H1 (cell line): ENCODE measurements around the gene VPS9D1. TPM values are rescaled to one million over a fixed set of nuclear protein-coding genes. Genes with fewer than 3 reads are reported as not detected.

ENCODE experiments used
- CTCF ChIA-PET: fragments of 300-600 bp; sonication (Branson Sonifier 250); formaldehyde crosslinking; loops from one replicate; lab custom pipeline; 2021; ENCODE audit not compliant: partially characterized antibody; lab: Charles Lee
- POLR2A ChIA-PET: fragments of 300-600 bp; sonication (Branson Sonifier 250); formaldehyde crosslinking; loops from one replicate; lab custom pipeline; 2021; ENCODE audit warnings: inconsistent platforms; ENCODE audit not compliant: partially characterized antibody; lab: Charles Lee
- DNase-seq, 2 experiments: peaks; one replicate each; pipeline versions ENCODE4 v3.0.0 to v3.0.0-alpha.2; 2010 to 2022; ENCODE audit warnings: low spot score in 2 of 2, low read depth in 1 of 2, mixed read lengths in 1 of 2
- FAIRE-seq: peaks from 2 replicates; lab custom pipeline; 2011; peaks lifted over from hg19 to GRCh38; lab: Jason Lieb, UNC
- H2AFZ ChIP-seq: 2 replicates; pipeline ENCODE4 v1.8.1; 2012; ENCODE audit warnings: low read length, inconsistent platforms
- H2AK5ac ChIP-seq: 2 replicates; pipeline ENCODE4 v1.6.1; 2013; ENCODE audit warnings: low read depth, low read length
- H2BK120ac ChIP-seq: replicated peaks from 2 replicates; pipeline ENCODE3; 2013; ENCODE audit warnings: low read depth, low read length, inconsistent platforms
- H2BK12ac ChIP-seq: 2 replicates; pipeline ENCODE4 v1.6.1; 2013; ENCODE audit warnings: low read depth, low read length
- H2BK15ac ChIP-seq: 2 replicates; pipeline ENCODE4 v1.6.1; 2013; ENCODE audit warnings: low read length
- H2BK20ac ChIP-seq: 2 replicates; pipeline ENCODE4 v1.6.1; 2013; ENCODE audit warnings: low read length
- H2BK5ac ChIP-seq: 2 replicates; pipeline ENCODE4 v1.6.1; 2013; ENCODE audit warnings: low read depth, low read length
- H3K14ac ChIP-seq: 2 replicates; pipeline ENCODE4 v1.6.1; 2013; ENCODE audit warnings: inconsistent platforms; ENCODE audit not compliant: insufficient read length
- H3K18ac ChIP-seq: 2 replicates; pipeline ENCODE4 v1.6.1; 2013; ENCODE audit warnings: low read length; ENCODE audit errors: extremely low read depth
- H3K23ac ChIP-seq: 2 replicates; pipeline ENCODE4 v1.6.1; 2013; ENCODE audit warnings: inconsistent platforms; ENCODE audit not compliant: insufficient read length
- H3K23me2 ChIP-seq: 2 replicates; pipeline ENCODE4 v1.6.1; 2013; ENCODE audit warnings: low read depth, low read length
- H3K27ac ChIP-seq: 2 replicates; pipeline ENCODE4 v1.6.1; 2011; ENCODE audit warnings: low read depth, low read length, inconsistent platforms
- H3K27me3 ChIP-seq, 4 experiments: replicated peaks in 1 of 4; 1 replicate in 1 of 4; 2 replicates in 3 of 4; pipeline versions ENCODE4 v1.6.1 to v1.8.1; 2011 to 2013; ENCODE audit warnings: low read length in 3 of 4, mild to moderate bottlenecking in 3 of 4, inconsistent platforms in 2 of 4, mixed read lengths in 2 of 4, moderate library complexity in 1 of 4; ENCODE audit not compliant: control insufficient read depth in 3 of 4, insufficient read depth in 3 of 4; ENCODE audit errors: extremely low read depth in 1 of 4
- H3K36me3 ChIP-seq, 4 experiments: 2 replicates each; pipeline versions ENCODE4 v1.6.1 to v1.8.1; 2011 to 2013; ENCODE audit warnings: mild to moderate bottlenecking in 4 of 4, low read length in 3 of 4, moderate library complexity in 2 of 4, control low read depth in 1 of 4, inconsistent platforms in 1 of 4; ENCODE audit not compliant: insufficient read depth in 4 of 4, control insufficient read depth in 2 of 4
- H3K4ac ChIP-seq: replicated peaks from 2 replicates; pipeline ENCODE3; 2013; ENCODE audit warnings: low read length, low read depth, mixed read lengths, inconsistent platforms; ENCODE audit not compliant: insufficient read length
- H3K4me1 ChIP-seq, 4 experiments: replicated peaks in 1 of 4; 1 replicate in 1 of 4; 2 replicates in 3 of 4; pipeline versions ENCODE4 v1.6.1 to v1.8.1; 2011 to 2013; ENCODE audit warnings: low read length in 3 of 4, inconsistent platforms in 2 of 4, mixed read lengths in 1 of 4; ENCODE audit not compliant: insufficient read depth in 4 of 4, control insufficient read depth in 3 of 4
- H3K4me2 ChIP-seq, 2 experiments: 2 replicates each; pipeline versions ENCODE4 v1.6.1 to v1.8.1; 2011 to 2013; ENCODE audit warnings: low read depth in 2 of 2, low read length in 2 of 2, control low read depth in 1 of 2, inconsistent platforms in 1 of 2, mild to moderate bottlenecking in 1 of 2; ENCODE audit not compliant: insufficient read depth in 1 of 2
- H3K4me3 ChIP-seq, 4 experiments: fragments of 200-600, 300-600 bp in 1 of 4; sonication (generic), shearing (Covaris generic), sonication (Bioruptor Twin) in 1 of 4; 2 replicates each; pipeline versions ENCODE4 v1.5.1 to v1.8.1; 2011 to 2016; ENCODE audit warnings: low read length in 4 of 4, low read depth in 3 of 4, control low read depth in 2 of 4, inconsistent platforms in 2 of 4, mild to moderate bottlenecking in 2 of 4, mixed read lengths in 1 of 4, moderate library complexity in 1 of 4; ENCODE audit not compliant: insufficient read depth in 2 of 4; ENCODE audit errors: extremely low read depth in 1 of 4
- H3K56ac ChIP-seq: replicated peaks from 2 replicates; pipeline ENCODE3; 2013; ENCODE audit warnings: low read depth, mild to moderate bottlenecking, mixed read lengths, low read length, inconsistent platforms; ENCODE audit not compliant: insufficient read length
- H3K79me1 ChIP-seq: 2 replicates; pipeline ENCODE4 v1.6.1; 2013; ENCODE audit warnings: low read depth, low read length, control low read depth
- H3K79me2 ChIP-seq, 2 experiments: 2 replicates each; pipeline versions ENCODE4 v1.6.1 to v1.8.1; 2012 to 2013; ENCODE audit warnings: low read length in 2 of 2, mild to moderate bottlenecking in 2 of 2, inconsistent platforms in 1 of 2; ENCODE audit not compliant: insufficient read depth in 2 of 2, control insufficient read depth in 1 of 2
- H3K9ac ChIP-seq, 4 experiments: replicated peaks in 1 of 4; 1 replicate in 1 of 4; 2 replicates in 3 of 4; pipeline versions ENCODE4 v1.6.1 to v1.8.1; 2011 to 2013; ENCODE audit warnings: low read depth in 3 of 4, low read length in 3 of 4, control low read depth in 2 of 4, mild to moderate bottlenecking in 2 of 4, moderate library complexity in 2 of 4, inconsistent platforms in 1 of 4; ENCODE audit errors: extremely low read depth in 1 of 4
- H3K9me3 ChIP-seq, 2 experiments: 2 replicates each; pipeline versions ENCODE4 v1.6.1 to v1.8.1; 2012 to 2013; ENCODE audit warnings: mild to moderate bottlenecking in 2 of 2, moderate library complexity in 2 of 2, control low read depth in 1 of 2, inconsistent platforms in 1 of 2, low read depth in 1 of 2, low read length in 1 of 2, mixed read lengths in 1 of 2; ENCODE audit not compliant: insufficient read depth in 2 of 2
- H4K20me1 ChIP-seq, 2 experiments: replicated peaks in 1 of 2; 2 replicates each; pipeline versions ENCODE3 to v1.8.1; 2011 to 2013; ENCODE audit warnings: inconsistent platforms in 2 of 2, low read length in 2 of 2, mild to moderate bottlenecking in 1 of 2; ENCODE audit not compliant: insufficient read depth in 2 of 2, control insufficient read depth in 1 of 2
- H4K5ac ChIP-seq: 2 replicates; pipeline ENCODE4 v1.6.1; 2013; ENCODE audit warnings: low read length, low read depth, mixed read lengths, inconsistent platforms; ENCODE audit not compliant: insufficient read length
- H4K8ac ChIP-seq: 2 replicates; pipeline ENCODE4 v1.8.0; 2013; ENCODE audit warnings: mild to moderate bottlenecking, moderate library complexity, low read length, inconsistent platforms; ENCODE audit not compliant: insufficient read depth; ENCODE audit errors: extremely low read depth
- H4K91ac ChIP-seq: replicated peaks from 2 replicates; pipeline ENCODE3; 2013; ENCODE audit warnings: low read length, mixed read lengths, inconsistent platforms; ENCODE audit not compliant: insufficient read length
- POLR2AphosphoS5 ChIP-seq: IDR thresholded peaks from 2 replicates; pipeline ENCODE4 v1.6.1; 2011; ENCODE audit warnings: low read depth, low read length
- YY1 ChIP-seq: IDR thresholded peaks from 2 replicates; pipeline ENCODE4 v1.6.1; 2011; ENCODE audit warnings: low read depth, mild to moderate bottlenecking, low read length
- WGBS, 2 experiments: shearing (Covaris generic) in 1 of 2; methylation state at CpG; one replicate each; pipeline versions ENCODE4 v1.1.6 to v1.1.7; 2013 to 2015; ENCODE audit warnings: low lambda C conversion rate in 2 of 2, mixed read lengths in 2 of 2, inconsistent platforms in 1 of 2, low coverage in 1 of 2, missing lambda C conversion rate in 1 of 2; ENCODE audit not compliant: insufficient replicate concordance in 2 of 2, insufficient coverage in 1 of 2, insufficient read length in 1 of 2; ENCODE audit errors: extremely low coverage in 1 of 2, missing lambda C conversion rate in 1 of 2; 5-methylcytosine and 5-hydroxymethylcytosine counted together
- polyA plus RNA-seq, 7 experiments: library from polyadenylated mRNA; depleted of rRNA in 3 of 7; stranded (reverse) in 5 of 7; unstranded in 2 of 7; fragments of >200 nt in 5 of 7; fragments of 200-250 nt in 2 of 7; gene quantifications; 1 replicate in 5 of 7; 2 replicates in 1 of 7; 4 replicates in 1 of 7; pipeline versions ENCODE4 v1.2.1 to v1.2.3, GENCODE V29; 2011 to 2013; ENCODE audit warnings: missing spikeins in 2 of 7, mixed read lengths in 2 of 7
- total RNA-seq: library from RNA; stranded (reverse); fragmentation: NEBNext Ultra II Directional; extraction: Animal tissue kit (Norgen Biotek cat#: 25700); gene quantifications from 2 replicates; pipeline ENCODE4 v1.2.1, GENCODE V29; 2021

VPS9D1 gene
- total and polyA plus RNA-seq, 2 of the 8 experiments (the other 6 are each of a cell fraction or from before 2014, with no cell fraction given), result 2.9 to 5.4 TPM

GRCh38 chr16:89696670-89697128, 24.0 kb downstream of the VPS9D1 start:
- Histone ChIP-seq H3K27ac (no peak overlapping the region), H4K8ac (no peak overlapping the region), H3K23ac (no peak overlapping the region), H3K4ac (no peak overlapping the region), H2BK12ac (no peak overlapping the region), H3K23me2 (peaks cover 12% of the 10 kb centered on the region; the same call in 1 of the 2 replicates), H3K4me1 (peaks cover 0 to 11% (median 5%) of the 10 kb centered on the region in 4 experiments; a peak in 5 of 7 replicates), H3K14ac (no peak overlapping the region), H3K79me2 (no peaks in the 10 kb centered on the region), H4K91ac (no peak overlapping the region), H3K9ac (no peak overlapping the region), H3K79me1 (no peaks in the 10 kb centered on the region), H3K4me2 (no peak overlapping the region), H2AFZ (no peak overlapping the region), H3K27me3 (no peaks in the 10 kb centered on the region), H2BK20ac (no peak overlapping the region), H3K56ac (no peak overlapping the region), H2AK5ac (no peak overlapping the region), H3K4me3 (no peak overlapping the region), H4K20me1 (peaks cover 0 to 22% of the 10 kb centered on the region in 2 experiments), H3K36me3 (peaks cover 3 to 35% (median 11%) of the 10 kb centered on the region in 4 experiments; a peak in 7 of 8 replicates), H4K5ac (no peak overlapping the region), H3K9me3 (no peaks in the 10 kb centered on the region), H3K18ac (no peak overlapping the region), H2BK5ac (no peak overlapping the region), H2BK15ac (no peak overlapping the region), H2BK120ac (no peak overlapping the region)
- POLR2A ChIA-PET, result interaction anchor here (0.6 to 6.6 kb wide), 8 partner anchors 8 to 220 kb away, joined by 3 to 59 read pairs (median 6); partner anchors contain the start of genes CDK10, CPNE7 and VPS9D1
- DNase-seq (no peak), FAIRE-seq (no peak)
- WGBS, 2 experiments, result 90% methylated on average over 17 of the region's 18 CpGs; no CpG with 5 or more reads in 1 of the 2 experiments
- TF ChIP-seq POLR2AphosphoS5 (0 out of 2 replicates have a peak, but pooled peaks have one; percentile 22), YY1 (no peak)
- CTCF ChIA-PET, result interaction anchor here (0.7 to 2.0 kb wide), 5 partner anchors 9 to 131 kb away, joined by 3 to 6 read pairs (median 3); partner anchors contain the start of gene CDK10
